Measurements from ENCODE around the gene MEP1A.
"Not testable (repeated sequence)": the region's sequence is repeated elsewhere in the genome, so short reads cannot be mapped to it uniquely, and the experiment has no call there.

- not testable (repeated sequence) for TF ChIP-seq CTCF (IDR thresholded peaks at IDR 0.05; ENCODE audit: low read depth, low read length); POLR2A (IDR thresholded peaks at IDR 0.05; ENCODE audit: extremely low read depth, insufficient read length); MAX (IDR thresholded peaks at IDR 0.05; ENCODE audit: low read depth, low read length); MYC (IDR thresholded peaks at IDR 0.05; ENCODE audit: low read depth, low read length)
These were observed 18.5 kb upstream of the MEP1A start for GRCh38 chr6:46774736-46775135.
